ENCODE results near the gene FBXO42. TPM values are rescaled to one million over a fixed set of nuclear protein-coding genes. Genes with fewer than 3 reads are reported as not detected.

Gene FBXO42
- total and polyA plus RNA-seq, 2 of the 13 experiments (the other 11 are each of a cell fraction or from before 2014, with no cell fraction given), result 7.6 to 17.5 TPM

DNA sequence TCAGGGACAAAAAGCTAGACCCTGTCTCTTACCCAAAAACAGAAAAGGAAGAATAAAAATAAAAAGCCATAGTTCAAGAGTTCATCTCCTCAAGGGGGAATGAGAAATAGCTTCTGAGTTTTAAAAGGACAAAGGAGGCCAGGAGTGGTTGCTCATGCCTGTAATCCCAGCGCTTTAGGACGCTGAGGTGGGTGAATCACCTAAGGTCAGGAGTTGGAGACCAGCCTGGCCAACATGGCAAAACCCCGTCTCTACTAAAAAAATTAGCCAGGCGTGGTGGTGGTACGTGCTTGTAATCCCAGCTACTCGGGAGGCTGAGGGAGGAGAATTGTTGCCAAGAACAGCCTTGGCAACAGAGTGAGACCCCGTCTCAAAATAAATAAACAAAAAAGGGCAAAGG, 76.7 kb downstream of the FBXO42 start:
- DNase-seq (ENCODE audit: low spot score) (no peak), FAIRE-seq (no peak), ATAC-seq (no peak)
- H3K4me3 ChIP-seq (replicated peaks in 1 of 3; ENCODE audit: insufficient read depth in 1 of 3, low read depth in 2 of 3, low read length in 3 of 3), result no peak overlapping the region
- H4K20me1 ChIP-seq (ENCODE audit: insufficient read depth, low read length), result no peaks in the 10 kb centered on the region
- no peak for TF ChIP-seq ZNF543 (CRISPR knock-in tag; IDR thresholded peaks at IDR 0.05)
- TF ChIP-seq ZNF850 (CRISPR knock-in tag; conservative IDR thresholded peaks at IDR 0.05), result no peak
- no peak for TF ChIP-seq BRD4 (CRISPR knock-in tag; IDR thresholded peaks at IDR 0.05)
- TF ChIP-seq ZNF10 (CRISPR knock-in tag; IDR thresholded peaks at IDR 0.05; ENCODE audit: borderline replicate concordance, low read depth), result no peak
- TF ChIP-seq ZNF484 (CRISPR knock-in tag; IDR thresholded peaks at IDR 0.05; ENCODE audit: borderline replicate concordance, low read depth), result no peak
- TF ChIP-seq PHF21A (CRISPR knock-in tag; IDR thresholded peaks at IDR 0.05), result no peak
- no peak for TF ChIP-seq PLRG1 (conservative IDR thresholded peaks at IDR 0.05)
- TF ChIP-seq SIN3B (IDR thresholded peaks at IDR 0.05; ENCODE audit: low read length), result no peak
- TF ChIP-seq ZNF337 (CRISPR knock-in tag; IDR thresholded peaks at IDR 0.05; ENCODE audit: borderline replicate concordance, low read depth), result no peak
- TF ChIP-seq ZFAT (CRISPR knock-in tag; conservative IDR thresholded peaks at IDR 0.05), result no peak
- no peak for TF ChIP-seq SNAI1 (CRISPR knock-in tag; IDR thresholded peaks at IDR 0.05; ENCODE audit: borderline replicate concordance)
- TF ChIP-seq ZNF746 (CRISPR knock-in tag; IDR thresholded peaks at IDR 0.05), result no peak
- peaks cover 3 to 7% of the 10 kb centered on the region in 2 experiments; a peak in 3 of 5 replicates for H3K36me3 ChIP-seq (replicated peaks in 1 of 2; ENCODE audit: control insufficient read depth in 1 of 2, insufficient read depth in 2 of 2, low read length in 2 of 2)
- no peak overlapping the region for H2AFZ ChIP-seq (ENCODE audit: low read length)
- 0 out of 2 replicates have a peak, but pooled peaks cover 7% of the 10 kb centered on the region for H3K4me1 ChIP-seq (ENCODE audit: insufficient read depth, low read length)
- no peaks in the 10 kb centered on the region for H3K79me2 ChIP-seq (ENCODE audit: insufficient read depth, low read length)
- no peaks in the 10 kb centered on the region for H3K27me3 ChIP-seq (ENCODE audit: control insufficient read depth in 1 of 2, insufficient read depth in 2 of 2, low read length in 2 of 2)
- BruUV-seq (replicated peaks), result no TSS peak
- intact Hi-C loops (cut with micrococcal nuclease; ENCODE audit: unreplicated experiment) (no loop called here), in situ Hi-C loops (cut with HindIII; ENCODE audit: extremely low pct_ligation_motif_present, low pct_unique_long_range_greater_than_20kb) (no loop called here)
- CTCF ChIA-PET (ENCODE audit: low intra/inter-chr PET ratio, low total read pairs), result no interaction called here
- 95% methylated on average over 7 of the region's 7 CpGs for WGBS (ENCODE audit: low lambda C conversion rate)
- no peak overlapping the region for H3K4me2 ChIP-seq (ENCODE audit: low read depth, low read length)
- H3K27ac ChIP-seq (ENCODE audit: extremely low read length, insufficient read depth, low read length), result no peak overlapping the region
- POLR2A ChIA-PET, result no interaction called here
- H3K9ac ChIP-seq (ENCODE audit: insufficient read depth, low read depth, low read length), result no peak overlapping the region
- H3K9me3 ChIP-seq (ENCODE audit: low read length), result no peaks in the 10 kb centered on the region
